PC-3 (cell line): Measurements from ENCODE around the gene MAU2. TPM values are rescaled to one million over a fixed set of nuclear protein-coding genes. Genes with fewer than 3 reads are reported as not detected.

Experiments used
- ATAC-seq: fragments of 200-7000 bp; cut with Tn5 transposase; 2 replicates; pipeline ENCODE4 v1.9.1; 2020; ENCODE audit warnings: mild to moderate bottlenecking, moderate library complexity
- BruUV-seq: library from RNA; stranded (reverse); fragments of 400-500 nt; replicated peaks from 2 replicates; lab custom pipeline; 2021; lab: Mats Ljungman, UMichigan
- CTCF ChIA-PET: fragments of 300-600 bp; sonication (Branson Sonifier 250); formaldehyde crosslinking; loops from one replicate; lab custom pipeline; 2022; ENCODE audit warnings: antibody characterized with exemption; lab: Charles Lee
- POLR2A ChIA-PET: fragments of 300-600 bp; sonication (Branson Sonifier 250); formaldehyde crosslinking; loops from one replicate; lab custom pipeline; 2022; ENCODE audit warnings: antibody characterized with exemption; ENCODE audit not compliant: unreplicated experiment; lab: Charles Lee
- DNase-seq: peaks from one replicate; pipeline ENCODE4 v3.0.0-alpha.2; 2015
- H2AFZ ChIP-seq: fragments of 300-600 bp; sonication (generic); 2 replicates; pipeline ENCODE4 v1.6.0; 2016; ENCODE audit warnings: antibody characterized with exemption, low read length
- H3F3A ChIP-seq: fragments of 300-600 bp; sonication (generic); one replicate; pipeline ENCODE4 v1.6.0; 2017; ENCODE audit warnings: antibody characterized with exemption, low read length, control low read depth, mild to moderate bottlenecking; ENCODE audit not compliant: unreplicated experiment
- H3K27ac ChIP-seq: fragments of 300-600 bp; sonication (generic); 2 replicates; pipeline ENCODE4 v1.5.1; 2016; ENCODE audit warnings: mild to moderate bottlenecking, low read length
- H3K27me3 ChIP-seq: fragments of 300-600 bp; sonication (generic); 2 replicates; pipeline ENCODE4 v1.6.1; 2016; ENCODE audit warnings: low read length, mixed read lengths
- H3K36me3 ChIP-seq: fragments of 300-600 bp; sonication (generic); 2 replicates; pipeline ENCODE4 v1.6.1; 2016; ENCODE audit warnings: low read depth, mixed run types, low read length, mixed read lengths
- H3K4me1 ChIP-seq: fragments of 300-600 bp; sonication (generic); 2 replicates; pipeline ENCODE4 v1.5.1; 2016; ENCODE audit warnings: low read length; ENCODE audit not compliant: insufficient read depth
- H3K4me2 ChIP-seq: fragments of 300-600 bp; sonication (generic); 2 replicates; pipeline ENCODE4 v1.6.0; 2016; ENCODE audit warnings: low read length
- H3K4me3 ChIP-seq: fragments of 300-600 bp; sonication (generic); 2 replicates; pipeline ENCODE4 v1.5.1; 2016; ENCODE audit warnings: mild to moderate bottlenecking, low read length, mixed read lengths
- H3K79me2 ChIP-seq: fragments of 300-600 bp; sonication (generic); 2 replicates; pipeline ENCODE4 v1.6.1; 2017; ENCODE audit warnings: low read length, mixed read lengths
- H3K9ac ChIP-seq: fragments of 300-600 bp; sonication (generic); 2 replicates; pipeline ENCODE4 v1.6.0; 2016; ENCODE audit warnings: mild to moderate bottlenecking, low read length
- H3K9me2 ChIP-seq: fragments of 300-600 bp; sonication (generic); replicated peaks from 2 replicates; pipeline ENCODE4 v1.6.1; 2016; ENCODE audit warnings: mixed run types, low read length, mixed read lengths
- H3K9me3 ChIP-seq: fragments of 300-600 bp; sonication (generic); 2 replicates; pipeline ENCODE4 v1.6.1; 2016; ENCODE audit warnings: low read length, mixed read lengths
- H4K20me1 ChIP-seq: fragments of 300-600 bp; sonication (generic); 2 replicates; pipeline ENCODE4 v1.6.1; 2016; ENCODE audit warnings: low read length, mixed read lengths
- EZH2 ChIP-seq: fragments of 300-600 bp; sonication (generic); IDR thresholded peaks from one replicate; pipeline ENCODE4 v1.6.1; 2017; ENCODE audit warnings: antibody characterized with exemption, mild to moderate bottlenecking, low read length; ENCODE audit not compliant: unreplicated experiment
- EZH2phosphoT487 ChIP-seq: fragments of 300-600 bp; sonication (generic); IDR thresholded peaks from 2 replicates; pipeline ENCODE4 v1.6.1; 2018; ENCODE audit warnings: mild to moderate bottlenecking, antibody characterized with exemption, low read length, borderline replicate concordance
- intact Hi-C: fragments of 100-400 bp; cut with micrococcal nuclease; formaldehyde crosslinking; loops from 2 replicates; pipeline ENCODE4 v1.9.0; 2023
- total RNA-seq: library from RNA; depleted of rRNA; stranded (reverse); fragments of >200 nt; gene quantifications from 2 replicates; pipeline ENCODE4 v1.2.3, GENCODE V29; 2014
- TF ChIP-seq, protein P1 (sequence below): fragments of 300-600 bp; sonication (generic); conservative IDR thresholded peaks from 2 replicates; pipeline ENCODE4 v1.5.1; 2017; ENCODE audit warnings: antibody characterized with exemption, low read depth, mild to moderate bottlenecking, low read length

Gene MAU2
- total RNA-seq, 1 experiment from 2014 or later = 32.6 TPM

DNA sequence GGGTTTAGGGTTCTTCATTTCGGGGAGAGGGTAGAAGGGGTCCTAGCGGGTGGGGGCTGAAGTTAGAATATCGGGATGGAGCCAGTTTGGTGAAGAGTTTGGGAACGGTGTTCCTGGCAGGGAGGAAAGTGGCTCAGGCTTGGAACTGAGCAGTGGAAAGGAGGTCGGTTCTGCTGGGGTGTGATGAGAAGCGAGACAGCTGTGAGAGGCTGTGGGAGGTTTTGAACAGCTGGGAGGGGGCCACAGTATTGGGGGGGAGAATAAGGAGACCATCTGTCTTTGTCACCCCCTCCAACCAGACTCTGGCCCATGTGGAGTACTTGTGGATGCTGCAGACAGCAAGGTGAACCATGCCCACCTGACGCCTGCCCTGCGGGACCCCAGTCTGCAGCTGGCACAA is 46.5 kb upstream of the MAU2 start:
- DNase-seq (no peak), ATAC-seq (no peak)
- H3K4me1 ChIP-seq = no peaks in the 10 kb centered on the region
- no peaks in the 10 kb centered on the region for H4K20me1 ChIP-seq
- no peak overlapping the region for H3K4me2 ChIP-seq
- no peaks in the 10 kb centered on the region for H3K27me3 ChIP-seq
- peaks cover 6% of the 10 kb centered on the region; the same call in 1 of the 2 replicates for H3K36me3 ChIP-seq
- H3K9me3 ChIP-seq = no peaks in the 10 kb centered on the region
- TF ChIP-seq, protein P1, sequence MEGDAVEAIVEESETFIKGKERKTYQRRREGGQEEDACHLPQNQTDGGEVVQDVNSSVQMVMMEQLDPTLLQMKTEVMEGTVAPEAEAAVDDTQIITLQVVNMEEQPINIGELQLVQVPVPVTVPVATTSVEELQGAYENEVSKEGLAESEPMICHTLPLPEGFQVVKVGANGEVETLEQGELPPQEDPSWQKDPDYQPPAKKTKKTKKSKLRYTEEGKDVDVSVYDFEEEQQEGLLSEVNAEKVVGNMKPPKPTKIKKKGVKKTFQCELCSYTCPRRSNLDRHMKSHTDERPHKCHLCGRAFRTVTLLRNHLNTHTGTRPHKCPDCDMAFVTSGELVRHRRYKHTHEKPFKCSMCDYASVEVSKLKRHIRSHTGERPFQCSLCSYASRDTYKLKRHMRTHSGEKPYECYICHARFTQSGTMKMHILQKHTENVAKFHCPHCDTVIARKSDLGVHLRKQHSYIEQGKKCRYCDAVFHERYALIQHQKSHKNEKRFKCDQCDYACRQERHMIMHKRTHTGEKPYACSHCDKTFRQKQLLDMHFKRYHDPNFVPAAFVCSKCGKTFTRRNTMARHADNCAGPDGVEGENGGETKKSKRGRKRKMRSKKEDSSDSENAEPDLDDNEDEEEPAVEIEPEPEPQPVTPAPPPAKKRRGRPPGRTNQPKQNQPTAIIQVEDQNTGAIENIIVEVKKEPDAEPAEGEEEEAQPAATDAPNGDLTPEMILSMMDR = no peak
- TF ChIP-seq EZH2 (no peak), EZH2phosphoT487 (no peak)
- no peak overlapping the region for H3K4me3 ChIP-seq
- BruUV-seq = no TSS peak
- no peaks in the 10 kb centered on the region for H3F3A ChIP-seq
- no peaks in the 10 kb centered on the region for H3K79me2 ChIP-seq
- ChIA-PET CTCF (no interaction called here), POLR2A (no interaction called here)
- no peaks in the 10 kb centered on the region for H3K9me2 ChIP-seq
- intact Hi-C loops = no loop called here
- no peak overlapping the region for H3K9ac ChIP-seq
- no peak overlapping the region for H2AFZ ChIP-seq
- H3K27ac ChIP-seq = no peak overlapping the region

DNA sequence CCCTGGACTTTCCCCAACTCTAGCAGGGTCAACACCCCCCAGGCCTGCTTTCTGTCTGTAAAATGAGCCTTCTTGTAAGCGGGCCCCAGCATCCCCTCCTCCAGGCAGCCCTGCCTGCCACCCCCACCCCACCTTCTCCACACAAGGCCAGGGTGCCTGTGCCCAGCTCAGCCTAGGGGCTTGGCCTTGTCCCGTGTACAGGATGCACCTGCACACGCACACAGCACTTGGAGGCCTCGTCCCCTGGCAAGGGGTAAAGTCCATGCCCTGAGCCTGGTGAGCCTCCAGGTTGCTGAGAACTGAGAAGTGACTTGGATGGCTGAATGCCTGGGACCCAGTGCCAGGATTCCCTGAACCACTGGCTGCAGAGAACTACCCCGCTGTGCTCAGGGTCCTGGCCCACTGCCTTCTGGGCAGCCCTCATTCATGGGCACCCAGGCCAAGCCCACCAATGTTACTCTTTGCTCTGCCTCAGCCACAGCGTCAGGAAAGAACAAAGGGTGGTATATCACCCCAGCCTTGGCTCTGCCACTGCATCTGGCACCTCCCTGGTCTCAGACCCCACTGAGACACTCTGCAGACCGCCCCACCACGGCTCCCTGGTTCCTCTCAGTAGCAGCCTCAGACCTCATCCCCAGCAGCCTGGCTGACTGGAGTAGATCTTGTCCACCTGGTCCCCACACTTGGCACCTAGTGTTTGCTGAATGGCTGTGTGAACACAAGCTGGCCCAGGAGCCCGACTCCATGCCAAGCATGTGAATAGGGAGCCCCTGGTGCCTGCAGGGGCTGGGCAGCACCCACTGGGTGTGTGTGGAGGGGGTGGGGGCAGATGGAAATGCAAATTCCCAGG is 45.7 kb upstream of the MAU2 start:
- H3K27ac ChIP-seq = no peak overlapping the region
- H3F3A ChIP-seq = no peaks in the 10 kb centered on the region
- intact Hi-C loops = no loop called here
- no peak overlapping the region for H2AFZ ChIP-seq
- H3K4me2 ChIP-seq = no peak overlapping the region
- no peaks in the 10 kb centered on the region for H3K79me2 ChIP-seq
- ChIA-PET CTCF (no interaction called here), POLR2A (no interaction called here)
- H3K36me3 ChIP-seq = peaks cover 11% of the 10 kb centered on the region
- H3K4me3 ChIP-seq = no peak overlapping the region
- no peaks in the 10 kb centered on the region for H3K4me1 ChIP-seq
- DNase-seq = no peak
- no peak overlapping the region for H3K9ac ChIP-seq
- no peaks in the 10 kb centered on the region for H3K27me3 ChIP-seq
- H3K9me2 ChIP-seq = no peaks in the 10 kb centered on the region
- no peaks in the 10 kb centered on the region for H4K20me1 ChIP-seq
- no TSS peak for BruUV-seq
- TF ChIP-seq, protein P1 = no peak
- no peak for TF ChIP-seq EZH2phosphoT487
- no peak for TF ChIP-seq EZH2
- H3K9me3 ChIP-seq = no peaks in the 10 kb centered on the region
- ATAC-seq = no peak; the same call in 1 of the 2 replicates

GRCh38 chr19:19276386-19276785 is 44.2 kb upstream of the MAU2 start:
- no peak overlapping the region for H3K9ac ChIP-seq
- intact Hi-C loops = no loop called here
- H3K4me3 ChIP-seq = no peak overlapping the region
- H3K79me2 ChIP-seq = no peaks in the 10 kb centered on the region
- ATAC-seq (no peak), DNase-seq (no peak)
- TF ChIP-seq EZH2 (no peak), EZH2phosphoT487 (no peak)
- TF ChIP-seq, protein P1 = no peak
- ChIA-PET CTCF (no interaction called here), POLR2A (no interaction called here)
- BruUV-seq = no TSS peak
- H2AFZ ChIP-seq = no peak overlapping the region
- H3K4me2 ChIP-seq = no peak overlapping the region
- H3K27ac ChIP-seq = no peak overlapping the region
- no peaks in the 10 kb centered on the region for H3K9me2 ChIP-seq
- H3F3A ChIP-seq = no peaks in the 10 kb centered on the region
- H3K4me1 ChIP-seq = no peaks in the 10 kb centered on the region
- H3K36me3 ChIP-seq = peaks cover 11% of the 10 kb centered on the region
- H3K9me3 ChIP-seq = no peaks in the 10 kb centered on the region
- H3K27me3 ChIP-seq = no peaks in the 10 kb centered on the region
- H4K20me1 ChIP-seq = no peaks in the 10 kb centered on the region
